PFSK-1 (cell line): Measurements from ENCODE around the gene NABP2.

Experiments
- FOXP2 ChIP-seq: optimal IDR thresholded peaks from 2 replicates; pipeline ENCODE3; 2011; ENCODE audit warnings: borderline replicate concordance, control low read depth, inconsistent platforms; ENCODE audit not compliant: insufficient read depth; ENCODE audit errors: extremely low read length, extremely low read depth
- POLR2AphosphoS5 ChIP-seq: IDR thresholded peaks from 2 replicates; pipeline ENCODE4 v1.6.1; 2012; ENCODE audit warnings: low read depth, mild to moderate bottlenecking, control low read depth, low read length, moderate library complexity
- SIN3A ChIP-seq: IDR thresholded peaks from 2 replicates; pipeline ENCODE4 v1.6.1; 2012; ENCODE audit warnings: mild to moderate bottlenecking, low read length, moderate library complexity, borderline replicate concordance; ENCODE audit not compliant: insufficient read depth
- TAF1 ChIP-seq: IDR thresholded peaks from 2 replicates; pipeline ENCODE4 v1.6.1; 2012; ENCODE audit warnings: low read length, control low read depth, borderline replicate concordance; ENCODE audit not compliant: insufficient read depth
- TF ChIP-seq, protein P1 (sequence below), 2 experiments: IDR thresholded peaks; 2 replicates each; pipeline versions ENCODE4 v1.6.1 to v1.8.0; 2011 to 2012; ENCODE audit warnings: low read depth in 2 of 2, low read length in 2 of 2, control low read depth in 1 of 2, inconsistent platforms in 1 of 2, mild to moderate bottlenecking in 1 of 2, moderate library complexity in 1 of 2; ENCODE audit not compliant: insufficient read depth in 1 of 2

DNA sequence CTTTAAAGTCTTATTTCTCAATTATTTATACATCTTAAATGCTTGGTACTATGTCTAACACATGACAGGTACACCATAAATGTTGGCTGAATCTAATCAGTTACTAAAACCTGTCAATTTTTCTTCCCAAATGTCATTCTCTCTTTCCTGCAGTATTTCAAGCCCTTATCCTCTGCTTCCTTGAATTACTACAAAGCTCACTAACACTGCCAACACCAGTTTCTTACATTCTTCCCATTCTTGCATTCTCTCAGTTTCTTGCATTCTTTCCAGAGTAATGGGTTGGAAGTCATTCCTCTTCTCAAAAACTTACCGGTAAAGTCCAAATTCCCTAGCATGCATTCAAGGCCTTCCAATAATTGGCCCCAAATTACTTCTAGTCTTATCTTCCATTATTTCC, 25.3 kb upstream of the NABP2 start:
- TF ChIP-seq SIN3A (no peak), POLR2AphosphoS5 (no peak), TAF1 (no peak), FOXP2 (no peak)
- TF ChIP-seq, protein P1, sequence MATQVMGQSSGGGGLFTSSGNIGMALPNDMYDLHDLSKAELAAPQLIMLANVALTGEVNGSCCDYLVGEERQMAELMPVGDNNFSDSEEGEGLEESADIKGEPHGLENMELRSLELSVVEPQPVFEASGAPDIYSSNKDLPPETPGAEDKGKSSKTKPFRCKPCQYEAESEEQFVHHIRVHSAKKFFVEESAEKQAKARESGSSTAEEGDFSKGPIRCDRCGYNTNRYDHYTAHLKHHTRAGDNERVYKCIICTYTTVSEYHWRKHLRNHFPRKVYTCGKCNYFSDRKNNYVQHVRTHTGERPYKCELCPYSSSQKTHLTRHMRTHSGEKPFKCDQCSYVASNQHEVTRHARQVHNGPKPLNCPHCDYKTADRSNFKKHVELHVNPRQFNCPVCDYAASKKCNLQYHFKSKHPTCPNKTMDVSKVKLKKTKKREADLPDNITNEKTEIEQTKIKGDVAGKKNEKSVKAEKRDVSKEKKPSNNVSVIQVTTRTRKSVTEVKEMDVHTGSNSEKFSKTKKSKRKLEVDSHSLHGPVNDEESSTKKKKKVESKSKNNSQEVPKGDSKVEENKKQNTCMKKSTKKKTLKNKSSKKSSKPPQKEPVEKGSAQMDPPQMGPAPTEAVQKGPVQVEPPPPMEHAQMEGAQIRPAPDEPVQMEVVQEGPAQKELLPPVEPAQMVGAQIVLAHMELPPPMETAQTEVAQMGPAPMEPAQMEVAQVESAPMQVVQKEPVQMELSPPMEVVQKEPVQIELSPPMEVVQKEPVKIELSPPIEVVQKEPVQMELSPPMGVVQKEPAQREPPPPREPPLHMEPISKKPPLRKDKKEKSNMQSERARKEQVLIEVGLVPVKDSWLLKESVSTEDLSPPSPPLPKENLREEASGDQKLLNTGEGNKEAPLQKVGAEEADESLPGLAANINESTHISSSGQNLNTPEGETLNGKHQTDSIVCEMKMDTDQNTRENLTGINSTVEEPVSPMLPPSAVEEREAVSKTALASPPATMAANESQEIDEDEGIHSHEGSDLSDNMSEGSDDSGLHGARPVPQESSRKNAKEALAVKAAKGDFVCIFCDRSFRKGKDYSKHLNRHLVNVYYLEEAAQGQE (IDR thresholded peaks at IDR 0.05; ENCODE audit: insufficient read depth in 1 of 2, low read depth in 2 of 2, low read length in 2 of 2): no peak
